Testis (tissue), 2 donors: ENCODE measurements around the gene THRAP3.

ENCODE experiments used
- POLR2A ChIP-seq: fragments of 450-650 bp; IDR thresholded peaks from one replicate; pipeline ENCODE4 v1.6.1; 2017; ENCODE audit warnings: antibody characterized with exemption, mild to moderate bottlenecking, moderate library complexity
- TF ChIP-seq, protein P1 (sequence below), 3 experiments: fragments of 450-650 bp in 2 of 3; fragments of 200-600 bp in 1 of 3; sonication (generic) in 1 of 3; IDR thresholded peaks; one replicate each; pipeline ENCODE4 v1.5.1; 2016 to 2019; ENCODE audit warnings: antibody characterized with exemption in 3 of 3, mild to moderate bottlenecking in 2 of 3, moderate library complexity in 1 of 3

DNA sequence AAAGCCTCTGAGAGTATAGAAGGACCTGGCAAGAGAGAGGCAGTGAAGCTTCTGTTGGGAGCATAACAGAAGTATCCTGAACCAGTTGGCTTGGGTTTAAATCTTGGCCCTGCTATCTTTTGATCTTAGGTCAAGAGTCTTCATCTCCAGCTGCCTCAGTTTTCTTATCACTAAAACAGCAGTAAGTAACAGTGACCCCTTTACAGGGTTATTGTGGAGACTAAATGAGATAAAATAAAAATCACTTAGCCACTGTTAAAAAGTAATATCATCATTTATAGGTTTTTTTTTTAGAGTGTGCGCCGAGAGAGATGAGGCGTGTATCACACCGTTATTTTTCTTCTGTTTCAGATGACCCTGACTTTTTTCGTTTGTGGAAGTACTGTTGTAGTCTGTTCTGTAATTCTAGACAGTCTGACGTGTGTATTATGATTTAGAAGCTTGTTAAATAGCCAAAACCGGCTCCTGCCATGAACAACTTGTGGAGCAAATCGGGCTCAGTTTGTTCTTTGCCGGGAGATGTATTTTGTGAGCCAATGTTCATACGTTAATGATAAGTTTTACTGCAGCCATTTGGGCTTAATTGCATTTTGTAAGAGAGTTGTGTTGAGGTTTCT is 1.1 kb downstream of the THRAP3 start:
- TF ChIP-seq, protein P1, sequence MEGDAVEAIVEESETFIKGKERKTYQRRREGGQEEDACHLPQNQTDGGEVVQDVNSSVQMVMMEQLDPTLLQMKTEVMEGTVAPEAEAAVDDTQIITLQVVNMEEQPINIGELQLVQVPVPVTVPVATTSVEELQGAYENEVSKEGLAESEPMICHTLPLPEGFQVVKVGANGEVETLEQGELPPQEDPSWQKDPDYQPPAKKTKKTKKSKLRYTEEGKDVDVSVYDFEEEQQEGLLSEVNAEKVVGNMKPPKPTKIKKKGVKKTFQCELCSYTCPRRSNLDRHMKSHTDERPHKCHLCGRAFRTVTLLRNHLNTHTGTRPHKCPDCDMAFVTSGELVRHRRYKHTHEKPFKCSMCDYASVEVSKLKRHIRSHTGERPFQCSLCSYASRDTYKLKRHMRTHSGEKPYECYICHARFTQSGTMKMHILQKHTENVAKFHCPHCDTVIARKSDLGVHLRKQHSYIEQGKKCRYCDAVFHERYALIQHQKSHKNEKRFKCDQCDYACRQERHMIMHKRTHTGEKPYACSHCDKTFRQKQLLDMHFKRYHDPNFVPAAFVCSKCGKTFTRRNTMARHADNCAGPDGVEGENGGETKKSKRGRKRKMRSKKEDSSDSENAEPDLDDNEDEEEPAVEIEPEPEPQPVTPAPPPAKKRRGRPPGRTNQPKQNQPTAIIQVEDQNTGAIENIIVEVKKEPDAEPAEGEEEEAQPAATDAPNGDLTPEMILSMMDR (IDR thresholded peaks at IDR 0.05) = no peak
- TF ChIP-seq POLR2A = no peak
